GM21367 (cell line): Measurements from ENCODE around the gene MRPL20.
A peak's percentile ranks its signal among the peaks of the same experiment; 100 is the strongest.
"Not testable (repeated sequence)": the region's sequence is repeated elsewhere in the genome, so short reads cannot be mapped to it uniquely, and the experiment has no call there.

Experiments used
- ATAC-seq: cut with Tn5 transposase; IDR thresholded peaks from one replicate; pipeline ENCODE4 v1.9.1; 2021; ENCODE audit not compliant: unreplicated experiment

MRPL20 gene

GRCh38 chr1:1411626-1412025, 4.5 kb upstream of the MRPL20 start:
- no peak for ATAC-seq

GRCh38 chr1:1410238-1410637, 3.1 kb upstream of the MRPL20 start:
- not testable (repeated sequence) for ATAC-seq

- ATAC-seq = peak; percentile 5
Measured at GRCh38 chr1:1407636-1408318, 684 bp upstream of the MRPL20 start.

- ATAC-seq = no peak
Measured at GRCh38 chr1:1406101-1406820, 832 bp downstream of the MRPL20 start.

- ATAC-seq = no peak
Measured at GRCh38 chr1:1403653-1404052, 3.4 kb downstream of the MRPL20 start.

GRCh38 chr1:1402901-1403392, 4.1 kb downstream of the MRPL20 start:
- ATAC-seq = not testable (repeated sequence)

GRCh38 chr1:1402072-1402900, 4.8 kb downstream of the MRPL20 start:
- ATAC-seq = no peak

GRCh38 chr1:1401457-1402010, 5.6 kb downstream of the MRPL20 start:
- no peak for ATAC-seq

GRCh38 chr1:1400576-1401456, 6.3 kb downstream of the MRPL20 start:
- no peak for ATAC-seq

- ATAC-seq = no peak
Measured at GRCh38 chr1:1399872-1400575, 7.1 kb downstream of the MRPL20 start.

GRCh38 chr1:1399187-1399871, 7.8 kb downstream of the MRPL20 start, which contains the start of gene CCNL2:
TSS of gene CCNL2 (minus strand) at chr1:1399335. CDS start at chr1:1399306, 29 bp downstream.
- peak; percentile 88 for ATAC-seq

- no peak for ATAC-seq
Measured at GRCh38 chr1:1398677-1399186, 8.4 kb downstream of the MRPL20 start.

- no peak for ATAC-seq
Measured at GRCh38 chr1:1397839-1398523, 9.1 kb downstream of the MRPL20 start.

- ATAC-seq = no peak
Measured at GRCh38 chr1:1395166-1395565, 11.9 kb downstream of the MRPL20 start.

- no peak for ATAC-seq
Measured at GRCh38 chr1:1394116-1394515, 13.0 kb downstream of the MRPL20 start.

GRCh38 chr1:1393428-1393827, 13.7 kb downstream of the MRPL20 start:
- no peak for ATAC-seq

GRCh38 chr1:1393014-1393413, 14.1 kb downstream of the MRPL20 start:
- no peak for ATAC-seq

GRCh38 chr1:1391225-1391624, 15.9 kb downstream of the MRPL20 start:
- no peak for ATAC-seq
